ENCODE measurements around the gene AQP7.
"Not testable (repeated sequence)": the region's sequence is repeated elsewhere in the genome, so short reads cannot be mapped to it uniquely, and the experiment has no call there.

GRCh38 chr9:33385536-33385935 lies 16.8 kb downstream of the AQP7 start:
- TF ChIP-seq CTCF, EP300, POLR2A (IDR thresholded peaks at IDR 0.05): not testable (repeated sequence)
